GM12878 (cell line): ENCODE measurements around the gene PCDH15.

Experiments
- CBX3 ChIP-seq: fragments of 200-600 bp; sonication (generic); IDR thresholded peaks from 2 replicates; pipeline ENCODE4 v1.6.1; 2016; ENCODE audit warnings: low read depth, borderline replicate concordance
- EZH2 ChIP-seq: IDR thresholded peaks from 2 replicates; pipeline ENCODE4 v1.6.1; 2012; ENCODE audit warnings: low read depth, mild to moderate bottlenecking, control low read depth, inconsistent platforms, low read length, borderline replicate concordance; ENCODE audit not compliant: control insufficient read depth
- FOXK2 ChIP-seq: fragments of 450-650 bp; IDR thresholded peaks from 2 replicates; pipeline ENCODE4 v1.6.1; 2017; ENCODE audit warnings: mild to moderate bottlenecking, moderate library complexity
- POLR2A ChIP-seq: IDR thresholded peaks from 2 replicates; pipeline ENCODE4 v1.6.1; 2011; ENCODE audit warnings: low read depth, mild to moderate bottlenecking, low read length
- TAF1 ChIP-seq: IDR thresholded peaks from 2 replicates; pipeline ENCODE4 v1.6.1; 2011; ENCODE audit warnings: mild to moderate bottlenecking, low read depth, low read length, borderline replicate concordance
- YY1 ChIP-seq: IDR thresholded peaks from 2 replicates; pipeline ENCODE4 v1.6.1; 2011; ENCODE audit warnings: low read depth, mild to moderate bottlenecking, low read length
- TF ChIP-seq, protein P1 (sequence below), 3 experiments: IDR thresholded peaks in 2 of 3; conservative IDR thresholded peaks in 1 of 3; 2 replicates each; pipeline ENCODE4 v1.5.1; 2011; ENCODE audit warnings: low read depth in 3 of 3, low read length in 3 of 3, mild to moderate bottlenecking in 3 of 3, control low read depth in 2 of 3, moderate library complexity in 2 of 3, inconsistent platforms in 1 of 3, mixed read lengths in 1 of 3; ENCODE audit not compliant: control insufficient read depth in 2 of 3, insufficient read depth in 1 of 3; ENCODE audit errors: extremely low read depth in 1 of 3
- TF ChIP-seq, protein P2 (sequence below): IDR thresholded peaks from 2 replicates; pipeline ENCODE4 v1.6.1; 2012; ENCODE audit warnings: low read depth, low read length, improper control_type of control experiment

DNA sequence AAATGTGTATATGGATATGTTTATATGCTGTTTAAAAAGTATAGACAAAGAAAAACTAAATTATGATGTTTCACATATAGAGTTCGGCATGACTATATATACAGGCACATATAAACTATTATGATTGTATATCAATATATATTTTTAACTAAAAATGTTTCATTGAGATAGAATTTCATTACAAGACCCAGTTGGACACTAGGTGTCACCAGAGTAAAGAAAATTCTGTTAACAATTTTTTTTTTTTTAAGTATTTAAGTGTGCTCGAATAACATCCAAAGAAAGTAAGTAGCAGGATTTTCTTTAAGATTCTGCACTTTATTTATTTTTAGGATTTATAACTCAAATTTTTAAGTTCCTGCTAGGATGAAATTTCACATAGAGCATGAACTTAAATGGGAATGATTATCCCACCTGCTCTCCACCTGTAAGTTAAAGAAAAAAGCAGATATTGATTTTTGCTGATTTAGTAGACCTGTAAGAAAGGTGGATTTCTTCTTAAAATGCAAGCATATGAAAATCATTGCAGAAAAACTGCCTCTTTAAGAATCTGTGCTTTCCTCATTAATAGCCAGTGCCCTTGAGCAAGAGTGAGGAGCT is 961.5 kb downstream of the PCDH15 start:
- TF ChIP-seq TAF1: no peak
- no peak for TF ChIP-seq CBX3
- TF ChIP-seq EZH2: no peak
- no peak for TF ChIP-seq FOXK2
- TF ChIP-seq, protein P1, sequence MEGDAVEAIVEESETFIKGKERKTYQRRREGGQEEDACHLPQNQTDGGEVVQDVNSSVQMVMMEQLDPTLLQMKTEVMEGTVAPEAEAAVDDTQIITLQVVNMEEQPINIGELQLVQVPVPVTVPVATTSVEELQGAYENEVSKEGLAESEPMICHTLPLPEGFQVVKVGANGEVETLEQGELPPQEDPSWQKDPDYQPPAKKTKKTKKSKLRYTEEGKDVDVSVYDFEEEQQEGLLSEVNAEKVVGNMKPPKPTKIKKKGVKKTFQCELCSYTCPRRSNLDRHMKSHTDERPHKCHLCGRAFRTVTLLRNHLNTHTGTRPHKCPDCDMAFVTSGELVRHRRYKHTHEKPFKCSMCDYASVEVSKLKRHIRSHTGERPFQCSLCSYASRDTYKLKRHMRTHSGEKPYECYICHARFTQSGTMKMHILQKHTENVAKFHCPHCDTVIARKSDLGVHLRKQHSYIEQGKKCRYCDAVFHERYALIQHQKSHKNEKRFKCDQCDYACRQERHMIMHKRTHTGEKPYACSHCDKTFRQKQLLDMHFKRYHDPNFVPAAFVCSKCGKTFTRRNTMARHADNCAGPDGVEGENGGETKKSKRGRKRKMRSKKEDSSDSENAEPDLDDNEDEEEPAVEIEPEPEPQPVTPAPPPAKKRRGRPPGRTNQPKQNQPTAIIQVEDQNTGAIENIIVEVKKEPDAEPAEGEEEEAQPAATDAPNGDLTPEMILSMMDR (IDR thresholded peaks at IDR 0.05 in 2 of 3, conservative IDR thresholded peaks at IDR 0.05 in 1 of 3; ENCODE audit: control insufficient read depth in 2 of 3, extremely low read depth in 1 of 3, insufficient read depth in 1 of 3, low read depth in 3 of 3, low read length in 3 of 3): peak in 2 of 3 experiments; percentile 14 to 21; a peak in 3 of 6 replicates
- no peak for TF ChIP-seq POLR2A
- TF ChIP-seq YY1: no peak
- TF ChIP-seq, protein P2, sequence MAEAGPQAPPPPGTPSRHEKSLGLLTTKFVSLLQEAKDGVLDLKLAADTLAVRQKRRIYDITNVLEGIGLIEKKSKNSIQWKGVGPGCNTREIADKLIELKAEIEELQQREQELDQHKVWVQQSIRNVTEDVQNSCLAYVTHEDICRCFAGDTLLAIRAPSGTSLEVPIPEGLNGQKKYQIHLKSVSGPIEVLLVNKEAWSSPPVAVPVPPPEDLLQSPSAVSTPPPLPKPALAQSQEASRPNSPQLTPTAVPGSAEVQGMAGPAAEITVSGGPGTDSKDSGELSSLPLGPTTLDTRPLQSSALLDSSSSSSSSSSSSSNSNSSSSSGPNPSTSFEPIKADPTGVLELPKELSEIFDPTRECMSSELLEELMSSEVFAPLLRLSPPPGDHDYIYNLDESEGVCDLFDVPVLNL: no peak
